Caco-2 (cell line): ENCODE results near the gene PHKB. TPM values are rescaled to one million over a fixed set of nuclear protein-coding genes. Genes with fewer than 3 reads are reported as not detected.

ENCODE experiments used
- BruUV-seq: library from RNA; stranded (reverse); fragments of 400-500 nt; replicated peaks from 2 replicates; lab custom pipeline; 2021; lab: Mats Ljungman, UMichigan
- CTCF ChIA-PET: fragments of 300-600 bp; sonication (Branson Sonifier 250); formaldehyde crosslinking; loops from one replicate; lab custom pipeline; 2022; ENCODE audit warnings: antibody characterized with exemption; lab: Charles Lee
- POLR2A ChIA-PET: fragments of 300-600 bp; sonication (Branson Sonifier 250); formaldehyde crosslinking; loops from one replicate; lab custom pipeline; 2022; ENCODE audit warnings: antibody characterized with exemption; lab: Charles Lee
- DNase-seq, 2 experiments: peaks; one replicate each; pipeline versions ENCODE4 v3.0.0 to v3.0.0-alpha.2; 2020 to 2022
- H3K27me3 ChIP-seq: replicated peaks from 2 replicates; pipeline ENCODE4 v1.6.0; 2011; ENCODE audit warnings: low read length; ENCODE audit not compliant: control insufficient read depth, insufficient read depth
- H3K36me3 ChIP-seq: 2 replicates; pipeline ENCODE4 v1.5.1; 2011; ENCODE audit warnings: low read length; ENCODE audit not compliant: control insufficient read depth, insufficient read depth
- H3K4me1 ChIP-seq: fragments of 250-450 bp; sonication (Bioruptor Pico); 2 replicates; pipeline ENCODE4 v1.5.1; 2020; ENCODE audit warnings: mild to moderate bottlenecking
- H3K4me3 ChIP-seq: 2 replicates; pipeline ENCODE4 v1.5.1; 2011; ENCODE audit warnings: low read depth, mild to moderate bottlenecking, control low read depth, low read length
- H3K9me3 ChIP-seq: fragments of 250-450 bp; sonication (Bioruptor Pico); 2 replicates; pipeline ENCODE4 v1.5.1; 2020; ENCODE audit warnings: mild to moderate bottlenecking, moderate library complexity
- H3K27ac Mint-ChIP-seq: one replicate; pipeline ENCODE4 v1.8.0; 2022; ENCODE audit warnings: mixed read lengths; ENCODE audit not compliant: unreplicated experiment
- H3K27me3 Mint-ChIP-seq: one replicate; pipeline ENCODE4 v1.8.0; 2022; ENCODE audit warnings: mixed read lengths; ENCODE audit not compliant: insufficient read depth, unreplicated experiment
- H3K36me3 Mint-ChIP-seq: one replicate; pipeline ENCODE4 v1.8.0; 2022; ENCODE audit warnings: mild to moderate bottlenecking, mixed read lengths; ENCODE audit not compliant: insufficient read depth, unreplicated experiment
- H3K4me1 Mint-ChIP-seq: one replicate; pipeline ENCODE4 v1.8.0; 2022; ENCODE audit warnings: low read depth, mixed read lengths; ENCODE audit not compliant: unreplicated experiment
- H3K4me3 Mint-ChIP-seq: one replicate; pipeline ENCODE4 v1.8.0; 2022; ENCODE audit warnings: mild to moderate bottlenecking, moderate library complexity, mixed read lengths; ENCODE audit not compliant: unreplicated experiment
- H3K9me3 Mint-ChIP-seq: one replicate; pipeline ENCODE4 v1.8.0; 2022; ENCODE audit warnings: mixed read lengths; ENCODE audit not compliant: unreplicated experiment
- intact Hi-C: fragments of 100-400 bp; cut with micrococcal nuclease; formaldehyde crosslinking; loops from one replicate; pipeline ENCODE4 v1.10.0; 2022; ENCODE audit not compliant: unreplicated experiment
- total RNA-seq: library from RNA; stranded (reverse); gene quantifications from 2 replicates; pipeline ENCODE4 v1.2.3, GENCODE V29; 2022
- TF ChIP-seq, protein P1 (sequence below), 2 experiments: fragments of 200-600 bp in 1 of 2; IDR thresholded peaks; 1 replicate in 1 of 2; 2 replicates in 1 of 2; pipeline versions ENCODE4 v1.5.1 to v1.8.0; 2011 to 2022; ENCODE audit warnings: antibody characterized with exemption in 1 of 2, control low read depth in 1 of 2, inconsistent platforms in 1 of 2, low read depth in 1 of 2, low read length in 1 of 2, mild to moderate bottlenecking in 1 of 2, moderate library complexity in 1 of 2; ENCODE audit not compliant: insufficient read depth in 1 of 2, severe bottlenecking in 1 of 2, unreplicated experiment in 1 of 2

PHKB gene
- total RNA-seq, 1 experiment from 2014 or later: 74.2 TPM

GRCh38 chr16:47586121-47586520 lies 125.0 kb downstream of the PHKB start:
- H3K4me3 Mint-ChIP-seq: no peak overlapping the region
- DNase-seq: no peak
- H3K9me3 Mint-ChIP-seq: no peaks in the 10 kb centered on the region
- Histone ChIP-seq H3K9me3 (no peaks in the 10 kb centered on the region), H3K4me3 (no peak overlapping the region), H3K4me1 (no peaks in the 10 kb centered on the region), H3K27me3 (no peaks in the 10 kb centered on the region), H3K36me3 (no peaks in the 10 kb centered on the region; the same call in 1 of the 2 replicates)
- no peak overlapping the region for H3K27ac Mint-ChIP-seq
- no TSS peak for BruUV-seq
- ChIA-PET POLR2A (no interaction called here), CTCF (no interaction called here)
- TF ChIP-seq, protein P1, sequence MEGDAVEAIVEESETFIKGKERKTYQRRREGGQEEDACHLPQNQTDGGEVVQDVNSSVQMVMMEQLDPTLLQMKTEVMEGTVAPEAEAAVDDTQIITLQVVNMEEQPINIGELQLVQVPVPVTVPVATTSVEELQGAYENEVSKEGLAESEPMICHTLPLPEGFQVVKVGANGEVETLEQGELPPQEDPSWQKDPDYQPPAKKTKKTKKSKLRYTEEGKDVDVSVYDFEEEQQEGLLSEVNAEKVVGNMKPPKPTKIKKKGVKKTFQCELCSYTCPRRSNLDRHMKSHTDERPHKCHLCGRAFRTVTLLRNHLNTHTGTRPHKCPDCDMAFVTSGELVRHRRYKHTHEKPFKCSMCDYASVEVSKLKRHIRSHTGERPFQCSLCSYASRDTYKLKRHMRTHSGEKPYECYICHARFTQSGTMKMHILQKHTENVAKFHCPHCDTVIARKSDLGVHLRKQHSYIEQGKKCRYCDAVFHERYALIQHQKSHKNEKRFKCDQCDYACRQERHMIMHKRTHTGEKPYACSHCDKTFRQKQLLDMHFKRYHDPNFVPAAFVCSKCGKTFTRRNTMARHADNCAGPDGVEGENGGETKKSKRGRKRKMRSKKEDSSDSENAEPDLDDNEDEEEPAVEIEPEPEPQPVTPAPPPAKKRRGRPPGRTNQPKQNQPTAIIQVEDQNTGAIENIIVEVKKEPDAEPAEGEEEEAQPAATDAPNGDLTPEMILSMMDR (IDR thresholded peaks at IDR 0.05; ENCODE audit: insufficient read depth in 1 of 2, low read depth in 1 of 2, low read length in 1 of 2, severe bottlenecking in 1 of 2, unreplicated experiment in 1 of 2): no peak
- no peaks in the 10 kb centered on the region for H3K4me1 Mint-ChIP-seq
- H3K27me3 Mint-ChIP-seq: no peaks in the 10 kb centered on the region
- intact Hi-C loops: no loop called here
- peaks cover 5% of the 10 kb centered on the region for H3K36me3 Mint-ChIP-seq

GRCh38 chr16:47590472-47590871 lies 129.3 kb downstream of the PHKB start:
- H3K9me3 Mint-ChIP-seq: no peaks in the 10 kb centered on the region
- Histone ChIP-seq H3K27me3 (no peaks in the 10 kb centered on the region), H3K4me3 (no peak overlapping the region), H3K9me3 (no peaks in the 10 kb centered on the region), H3K36me3 (no peaks in the 10 kb centered on the region; the same call in 1 of the 2 replicates), H3K4me1 (no peaks in the 10 kb centered on the region)
- BruUV-seq: no TSS peak
- intact Hi-C loops: no loop called here
- no peaks in the 10 kb centered on the region for H3K27me3 Mint-ChIP-seq
- H3K27ac Mint-ChIP-seq: no peak overlapping the region
- CTCF ChIA-PET: no interaction called here
- peaks cover 12% of the 10 kb centered on the region for H3K36me3 Mint-ChIP-seq
- POLR2A ChIA-PET: no interaction called here
- TF ChIP-seq, protein P1 (IDR thresholded peaks at IDR 0.05; ENCODE audit: insufficient read depth in 1 of 2, low read depth in 1 of 2, low read length in 1 of 2, severe bottlenecking in 1 of 2, unreplicated experiment in 1 of 2): no peak
- H3K4me1 Mint-ChIP-seq: no peaks in the 10 kb centered on the region
- H3K4me3 Mint-ChIP-seq: no peak overlapping the region
- DNase-seq: no peak

DNA sequence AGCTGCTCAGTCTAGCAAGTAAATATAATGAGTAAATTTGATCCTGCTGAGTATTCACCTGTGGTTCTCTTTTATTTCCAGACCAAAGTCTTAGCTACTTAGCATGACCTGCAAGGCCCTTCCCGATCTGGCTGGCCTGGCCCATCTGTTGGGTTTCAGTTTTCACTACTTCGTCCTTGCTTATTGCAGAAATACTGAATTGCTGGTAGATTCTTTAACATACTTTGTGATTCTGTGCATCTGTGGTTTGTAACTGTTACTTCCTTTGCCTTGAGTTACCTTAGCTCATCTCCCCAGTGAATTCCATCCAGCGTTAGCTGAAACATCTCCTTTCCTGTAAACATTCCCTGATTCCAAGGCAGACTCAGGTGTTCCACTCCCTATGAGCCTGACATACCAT lies 131.1 kb downstream of the PHKB start:
- intact Hi-C loops: no loop called here
- no peaks in the 10 kb centered on the region for H3K9me3 ChIP-seq
- TF ChIP-seq, protein P1 (IDR thresholded peaks at IDR 0.05; ENCODE audit: insufficient read depth in 1 of 2, low read depth in 1 of 2, low read length in 1 of 2, severe bottlenecking in 1 of 2, unreplicated experiment in 1 of 2): no peak
- Mint-ChIP-seq H3K4me3 (no peak overlapping the region), H3K27ac (no peak overlapping the region), H3K36me3 (peaks cover 12% of the 10 kb centered on the region), H3K27me3 (no peaks in the 10 kb centered on the region), H3K9me3 (no peaks in the 10 kb centered on the region), H3K4me1 (no peaks in the 10 kb centered on the region)
- no peaks in the 10 kb centered on the region; the same call in 1 of the 2 replicates for H3K36me3 ChIP-seq
- no peak for DNase-seq
- ChIA-PET CTCF (no interaction called here), POLR2A (no interaction called here)
- H3K27me3 ChIP-seq: no peaks in the 10 kb centered on the region
- H3K4me1 ChIP-seq: no peaks in the 10 kb centered on the region
- no TSS peak for BruUV-seq
- H3K4me3 ChIP-seq: no peak overlapping the region
